ENCODE data around the gene MAMDC2. TPM values are rescaled to one million over a fixed set of nuclear protein-coding genes. Genes with fewer than 3 reads are reported as not detected.

MAMDC2 gene
- total RNA-seq, 2 experiments from 2014 or later, result not detected

DNA sequence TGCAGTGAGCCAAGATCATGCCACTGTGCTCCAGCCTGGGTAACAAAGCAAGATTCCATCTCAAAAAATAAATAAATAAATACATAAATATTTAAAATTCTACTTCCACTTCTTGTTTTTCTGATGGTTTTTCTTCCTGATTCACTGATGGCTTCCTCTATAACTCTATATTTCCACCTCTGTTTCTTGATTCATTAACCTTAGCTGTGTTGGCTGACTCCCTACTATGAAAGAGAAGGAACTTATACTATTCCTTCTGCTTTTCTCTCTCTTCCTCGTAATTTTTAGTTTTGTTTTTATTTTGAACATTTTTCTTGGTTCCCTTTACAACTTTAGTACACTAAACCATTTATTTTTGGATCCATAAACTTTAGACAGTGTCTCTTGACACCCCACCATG is 103.5 kb downstream of the MAMDC2 start:
- H3K27me3 Mint-ChIP-seq, result peaks cover 6% of the 10 kb centered on the region
- POLR2A ChIA-PET, result no interaction called here
- H3K27ac Mint-ChIP-seq, result no peak overlapping the region
- intact Hi-C loops (cut with micrococcal nuclease), result no loop called here
- no peak for ATAC-seq
- no peak for DNase-seq
- no peaks in the 10 kb centered on the region for H3K9me3 Mint-ChIP-seq
- no peaks in the 10 kb centered on the region for H3K36me3 Mint-ChIP-seq (ENCODE audit: low read depth)
- no peak for TF ChIP-seq CTCF (IDR thresholded peaks at IDR 0.05)
- H3K4me3 Mint-ChIP-seq, result no peak overlapping the region
- CTCF ChIA-PET, result no interaction called here
- no peaks in the 10 kb centered on the region for H3K4me1 Mint-ChIP-seq (ENCODE audit: low read depth)

- H3K4me3 Mint-ChIP-seq, result no peak overlapping the region
- no peaks in the 10 kb centered on the region for H3K36me3 Mint-ChIP-seq (ENCODE audit: low read depth)
- ChIA-PET POLR2A (no interaction called here), CTCF (no interaction called here)
- intact Hi-C loops (cut with micrococcal nuclease), result no loop called here
- TF ChIP-seq CTCF (IDR thresholded peaks at IDR 0.05), result no peak
- H3K4me1 Mint-ChIP-seq (ENCODE audit: low read depth), result no peaks in the 10 kb centered on the region
- no peaks in the 10 kb centered on the region for H3K9me3 Mint-ChIP-seq
- DNase-seq, result no peak
- no peak for ATAC-seq
- peaks cover 6% of the 10 kb centered on the region for H3K27me3 Mint-ChIP-seq
- no peak overlapping the region for H3K27ac Mint-ChIP-seq
Observed at GRCh38 chr9:70147651-70148050, 104.0 kb downstream of the MAMDC2 start.

GRCh38 chr9:70152350-70152749 is 108.7 kb downstream of the MAMDC2 start:
- Mint-ChIP-seq H3K27me3 (peaks cover 10% of the 10 kb centered on the region), H3K4me1 (ENCODE audit: low read depth) (no peaks in the 10 kb centered on the region), H3K27ac (no peak overlapping the region), H3K36me3 (ENCODE audit: low read depth) (no peaks in the 10 kb centered on the region), H3K4me3 (no peak overlapping the region), H3K9me3 (no peaks in the 10 kb centered on the region)
- no peak for ATAC-seq
- POLR2A ChIA-PET, result no interaction called here
- TF ChIP-seq CTCF (IDR thresholded peaks at IDR 0.05), result no peak
- CTCF ChIA-PET, result interaction anchor here (0.8 kb wide), 1 partner anchor 9 kb away, joined by 4 read pairs; no protein-coding TSS in a partner anchor
- intact Hi-C loops (cut with micrococcal nuclease), result no loop called here
- no peak for DNase-seq

DNA sequence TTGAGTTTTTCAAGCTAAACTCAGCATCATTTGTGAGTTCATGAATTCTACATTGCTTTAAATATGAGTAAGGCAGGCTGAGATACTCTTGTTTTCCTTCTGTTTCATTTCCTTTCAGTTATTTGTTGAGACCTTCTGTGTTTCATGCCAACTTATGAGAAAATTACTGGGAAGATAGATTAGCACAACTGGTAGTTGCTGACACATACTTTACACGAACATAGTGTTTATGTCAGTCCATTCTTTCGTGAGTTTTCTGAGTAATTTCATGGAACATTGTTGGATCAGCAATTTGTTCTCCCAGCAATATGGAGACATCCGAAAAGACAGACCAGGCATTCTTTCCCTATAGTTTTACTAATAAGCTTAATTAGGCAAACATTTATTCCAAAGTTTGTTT is 113.1 kb downstream of the MAMDC2 start:
- POLR2A ChIA-PET, result no interaction called here
- DNase-seq (no peak), ATAC-seq (no peak)
- no peak for TF ChIP-seq CTCF (IDR thresholded peaks at IDR 0.05)
- H3K27me3 Mint-ChIP-seq, result peaks cover 7% of the 10 kb centered on the region
- intact Hi-C loops (cut with micrococcal nuclease), result no loop called here
- H3K9me3 Mint-ChIP-seq, result no peaks in the 10 kb centered on the region
- no peaks in the 10 kb centered on the region for H3K4me1 Mint-ChIP-seq (ENCODE audit: low read depth)
- H3K4me3 Mint-ChIP-seq, result no peak overlapping the region
- CTCF ChIA-PET, result no interaction called here
- no peaks in the 10 kb centered on the region for H3K36me3 Mint-ChIP-seq (ENCODE audit: low read depth)
- H3K27ac Mint-ChIP-seq, result no peak overlapping the region

GRCh38 chr9:70159630-70160029 is 116.0 kb downstream of the MAMDC2 start:
- POLR2A ChIA-PET, result no interaction called here
- Mint-ChIP-seq H3K4me1 (ENCODE audit: low read depth) (no peaks in the 10 kb centered on the region), H3K4me3 (no peak overlapping the region), H3K27me3 (peaks cover 7% of the 10 kb centered on the region), H3K27ac (no peak overlapping the region), H3K36me3 (ENCODE audit: low read depth) (no peaks in the 10 kb centered on the region), H3K9me3 (no peaks in the 10 kb centered on the region)
- DNase-seq, result no peak
- no peak for TF ChIP-seq CTCF (IDR thresholded peaks at IDR 0.05)
- CTCF ChIA-PET, result interaction anchor here (0.8 kb wide), 1 partner anchor 50 kb away, joined by 3 read pairs; no protein-coding TSS in a partner anchor
- no peak for ATAC-seq
- intact Hi-C loops (cut with micrococcal nuclease), result no loop called here

Measured in activated CD8-positive, alpha-beta T cell treated with anti-CD3 and anti-CD28 coated beads for 36 hours (primary cell).